ENCODE results near the gene MARCHF4.

DNA sequence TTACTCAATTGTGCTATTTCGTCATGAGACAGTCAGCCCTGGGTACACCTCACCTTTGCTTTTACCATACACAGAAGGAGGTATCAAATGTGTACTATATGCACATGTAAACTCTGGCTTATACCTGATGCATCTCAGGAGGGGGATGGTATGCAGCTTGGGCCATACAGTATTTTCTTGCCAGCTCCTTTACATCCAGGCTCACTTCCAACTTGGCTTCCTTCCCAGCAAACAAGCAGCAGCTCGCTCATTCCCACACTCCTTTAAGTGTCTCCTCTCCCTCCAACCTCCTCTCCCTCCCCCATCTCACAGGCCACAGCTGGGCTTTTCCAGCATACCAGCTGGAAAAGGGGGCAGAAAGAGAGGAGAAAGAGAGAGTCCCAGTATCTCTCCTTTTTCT is 9.6 kb downstream of the MARCHF4 start:
- TF ChIP-seq CTCF (conservative IDR thresholded peaks at IDR 0.05 in 1 of 2, IDR thresholded peaks at IDR 0.05 in 1 of 2; ENCODE audit: extremely low read depth in 1 of 2, insufficient read depth in 1 of 2, low read depth in 1 of 2, low read length in 2 of 2) (no peak), EZH2 (IDR thresholded peaks at IDR 0.05; ENCODE audit: borderline replicate concordance, low read length) (no peak)
